Testis (tissue), 2 donors: ENCODE results near the gene TTC29.

Experiments used
- CTCF ChIP-seq, 3 experiments: fragments of 450-650 bp in 2 of 3; fragments of 200-600 bp in 1 of 3; sonication (generic) in 1 of 3; IDR thresholded peaks; one replicate each; pipeline ENCODE4 v1.5.1; 2016 to 2019; ENCODE audit warnings: antibody characterized with exemption in 3 of 3, mild to moderate bottlenecking in 2 of 3, moderate library complexity in 1 of 3
- POLR2A ChIP-seq: fragments of 450-650 bp; IDR thresholded peaks from one replicate; pipeline ENCODE4 v1.6.1; 2017; ENCODE audit warnings: antibody characterized with exemption, mild to moderate bottlenecking, moderate library complexity

- TF ChIP-seq POLR2A, result no peak
- no peak for TF ChIP-seq CTCF (IDR thresholded peaks at IDR 0.05)
These were observed 100.9 kb downstream of the TTC29 start for GRCh38 chr4:146844761-146845160.
